Measurements from ENCODE around the gene ZNF750.

DNA sequence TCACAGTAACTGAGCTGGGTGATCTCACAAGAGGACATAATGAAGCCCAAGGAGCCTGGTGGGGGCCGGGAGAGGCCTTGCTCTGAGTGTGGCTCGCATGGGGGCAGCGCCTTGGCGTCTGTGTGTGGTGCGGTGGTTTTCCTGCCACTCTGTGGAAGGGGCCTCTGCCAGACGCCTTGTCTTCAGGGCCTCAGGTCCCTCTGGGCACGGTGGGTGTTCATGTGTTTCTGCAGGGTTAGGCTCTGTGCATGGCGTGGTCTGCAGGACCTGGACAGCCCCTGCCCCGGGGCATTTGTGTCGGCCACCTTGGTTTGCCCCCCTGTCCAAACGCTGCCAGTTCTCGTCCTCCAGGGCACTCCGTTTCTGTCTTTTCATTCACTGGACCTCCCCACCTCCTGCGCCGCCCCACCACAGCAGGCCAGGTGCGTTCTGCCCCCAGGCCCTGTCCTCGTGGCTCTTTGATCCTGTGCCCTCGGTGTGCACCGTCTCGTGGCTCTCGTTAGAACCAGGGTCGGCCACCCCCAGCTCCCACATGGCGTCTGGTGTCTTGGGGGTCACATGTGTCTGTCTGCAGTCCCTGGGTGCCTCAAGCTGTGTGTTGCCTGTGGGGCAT, 43.7 kb upstream of the ZNF750 start:
- no peak for TF ChIP-seq CTCF (IDR thresholded peaks at IDR 0.05)
- no peak for TF ChIP-seq EZH2 (IDR thresholded peaks at IDR 0.05)
- no peak for TF ChIP-seq EZH2phosphoT487 (IDR thresholded peaks at IDR 0.05)

Data from neural progenitor cell (in vitro differentiated cells).